Mesothelial cell of epicardium (in vitro differentiated cells): ENCODE results near the gene DPEP2NB. TPM values are rescaled to one million over a fixed set of nuclear protein-coding genes. Genes with fewer than 3 reads are reported as not detected.

Source experiments
- DNase-seq, 2 experiments: peaks; one replicate each; pipeline ENCODE4 v3.0.0; 2021; ENCODE audit warnings: low spot score in 2 of 2; ENCODE audit not compliant: unreplicated experiment in 2 of 2
- H3K27ac Mint-ChIP-seq: 2 replicates; pipeline ENCODE4 v1.8.0; 2021; ENCODE audit warnings: mixed read lengths
- H3K27me3 Mint-ChIP-seq: 2 replicates; pipeline ENCODE4 v1.8.0; 2021; ENCODE audit warnings: low read depth, mixed read lengths
- H3K36me3 Mint-ChIP-seq: 2 replicates; pipeline ENCODE4 v1.8.0; 2021; ENCODE audit warnings: mixed read lengths
- H3K4me1 Mint-ChIP-seq: 2 replicates; pipeline ENCODE4 v1.8.0; 2021; ENCODE audit warnings: mixed read lengths
- H3K4me3 Mint-ChIP-seq: 2 replicates; pipeline ENCODE4 v1.8.0; 2021; ENCODE audit warnings: mild to moderate bottlenecking, moderate library complexity, mixed read lengths
- H3K9me3 Mint-ChIP-seq: 2 replicates; pipeline ENCODE4 v1.8.0; 2021; ENCODE audit warnings: mixed read lengths
- total RNA-seq: library from RNA; stranded (reverse); gene quantifications from 3 replicates; pipeline ENCODE4 v1.2.1, GENCODE V29; 2021
- TF ChIP-seq, protein P1 (sequence below): fragments of 200-600 bp; sonication (generic); IDR thresholded peaks from one replicate; pipeline ENCODE4 v1.5.0; 2021; ENCODE audit warnings: antibody characterized with exemption; ENCODE audit not compliant: unreplicated experiment

DPEP2NB gene
- total RNA-seq, 1 donor from 2014 or later: not detected

DNA sequence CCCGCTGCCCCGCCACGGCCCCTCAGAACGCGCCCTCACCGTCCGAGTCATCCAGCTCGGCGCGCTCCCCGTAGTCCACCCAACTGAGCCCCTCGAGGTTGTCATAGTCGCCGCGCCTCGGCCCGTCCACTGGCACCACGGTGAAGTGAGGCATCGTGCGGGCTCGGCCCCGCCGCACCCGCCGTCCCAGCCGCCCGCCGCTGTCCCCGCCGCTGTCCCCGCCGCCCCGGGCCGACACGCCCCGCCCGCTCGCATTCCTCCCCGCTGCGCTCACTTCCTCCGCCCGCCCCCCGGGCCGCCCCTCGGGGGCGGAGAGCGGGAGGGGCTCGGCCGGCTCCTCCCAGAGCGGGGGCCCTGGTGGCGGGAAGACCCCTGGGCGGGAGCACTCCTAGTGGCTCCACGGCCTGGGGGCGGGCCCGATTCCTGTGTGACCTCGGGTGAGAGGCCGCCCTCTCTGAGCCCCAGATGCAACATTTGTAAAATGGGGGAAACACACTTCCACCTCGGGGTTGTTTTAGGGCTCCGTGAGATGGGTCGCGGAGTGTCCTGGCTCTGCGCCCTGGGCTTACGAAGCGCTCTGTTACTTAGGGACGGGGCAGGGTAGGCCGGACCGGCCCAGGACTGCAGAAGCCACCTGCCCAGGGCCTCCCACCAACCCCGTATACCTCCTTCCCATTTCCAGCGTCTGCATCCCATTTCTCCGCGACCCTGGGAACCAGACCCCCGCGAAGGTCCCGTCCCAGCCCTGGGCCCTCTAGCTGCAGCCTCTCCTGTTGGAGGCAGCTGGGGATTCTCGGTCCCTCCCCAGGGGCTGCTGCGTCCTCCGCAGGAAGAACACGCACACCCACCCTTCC, 47.1 kb downstream of the DPEP2NB start, which contains the start of gene SLC12A4:
Gene SLC12A4 (minus strand): TSS at position 238 of the 854 bp plus-strand sequence. CDS start 84 bp downstream, at position 154.
- TF ChIP-seq, protein P1, sequence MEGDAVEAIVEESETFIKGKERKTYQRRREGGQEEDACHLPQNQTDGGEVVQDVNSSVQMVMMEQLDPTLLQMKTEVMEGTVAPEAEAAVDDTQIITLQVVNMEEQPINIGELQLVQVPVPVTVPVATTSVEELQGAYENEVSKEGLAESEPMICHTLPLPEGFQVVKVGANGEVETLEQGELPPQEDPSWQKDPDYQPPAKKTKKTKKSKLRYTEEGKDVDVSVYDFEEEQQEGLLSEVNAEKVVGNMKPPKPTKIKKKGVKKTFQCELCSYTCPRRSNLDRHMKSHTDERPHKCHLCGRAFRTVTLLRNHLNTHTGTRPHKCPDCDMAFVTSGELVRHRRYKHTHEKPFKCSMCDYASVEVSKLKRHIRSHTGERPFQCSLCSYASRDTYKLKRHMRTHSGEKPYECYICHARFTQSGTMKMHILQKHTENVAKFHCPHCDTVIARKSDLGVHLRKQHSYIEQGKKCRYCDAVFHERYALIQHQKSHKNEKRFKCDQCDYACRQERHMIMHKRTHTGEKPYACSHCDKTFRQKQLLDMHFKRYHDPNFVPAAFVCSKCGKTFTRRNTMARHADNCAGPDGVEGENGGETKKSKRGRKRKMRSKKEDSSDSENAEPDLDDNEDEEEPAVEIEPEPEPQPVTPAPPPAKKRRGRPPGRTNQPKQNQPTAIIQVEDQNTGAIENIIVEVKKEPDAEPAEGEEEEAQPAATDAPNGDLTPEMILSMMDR: no peak
- H3K36me3 Mint-ChIP-seq: no peaks in the 10 kb centered on the region
- no peaks in the 10 kb centered on the region for H3K9me3 Mint-ChIP-seq
- peak within 1 kb of the TSS; percentile 100 for H3K27ac Mint-ChIP-seq
- DNase-seq: peak; percentile 78 to 87
- H3K27me3 Mint-ChIP-seq: no peaks in the 10 kb centered on the region
- H3K4me3 Mint-ChIP-seq: peak within 1 kb of the TSS; percentile 100
- peaks cover 39% of the 10 kb centered on the region for H3K4me1 Mint-ChIP-seq

DNA sequence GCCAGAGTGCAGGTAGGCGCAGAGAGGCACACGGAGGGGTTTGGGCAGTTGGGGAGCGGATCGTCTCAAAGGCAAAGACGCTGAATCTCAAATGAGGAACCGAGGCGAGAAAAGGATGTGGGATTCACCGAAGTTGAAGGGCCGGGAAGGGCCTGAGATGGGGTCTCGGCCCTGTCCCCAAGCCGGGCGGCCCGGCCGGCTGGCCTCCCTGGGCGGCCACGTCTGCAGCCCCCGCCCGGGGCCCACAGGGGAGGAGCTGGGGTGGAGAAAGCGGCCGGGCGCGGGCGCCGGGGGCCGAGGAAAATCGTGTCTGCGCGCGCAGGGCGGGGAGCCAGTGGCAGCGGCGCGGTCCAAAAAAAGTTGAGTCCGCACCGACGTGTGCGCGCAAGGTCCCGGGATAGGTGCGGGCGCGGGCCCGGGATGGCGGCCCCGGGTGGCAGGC, 47.7 kb downstream of the DPEP2NB start:
- DNase-seq: peak in 1 of 2 experiments; percentile 66
- H3K4me1 Mint-ChIP-seq: peaks cover 39% of the 10 kb centered on the region
- no peaks in the 10 kb centered on the region for H3K27me3 Mint-ChIP-seq
- TF ChIP-seq, protein P1: no peak
- peak overlapping the region; percentile 100 for H3K27ac Mint-ChIP-seq
- no peaks in the 10 kb centered on the region for H3K9me3 Mint-ChIP-seq
- peak overlapping the region; percentile 100 for H3K4me3 Mint-ChIP-seq
- H3K36me3 Mint-ChIP-seq: peaks cover under 1% of the 10 kb centered on the region

DNA sequence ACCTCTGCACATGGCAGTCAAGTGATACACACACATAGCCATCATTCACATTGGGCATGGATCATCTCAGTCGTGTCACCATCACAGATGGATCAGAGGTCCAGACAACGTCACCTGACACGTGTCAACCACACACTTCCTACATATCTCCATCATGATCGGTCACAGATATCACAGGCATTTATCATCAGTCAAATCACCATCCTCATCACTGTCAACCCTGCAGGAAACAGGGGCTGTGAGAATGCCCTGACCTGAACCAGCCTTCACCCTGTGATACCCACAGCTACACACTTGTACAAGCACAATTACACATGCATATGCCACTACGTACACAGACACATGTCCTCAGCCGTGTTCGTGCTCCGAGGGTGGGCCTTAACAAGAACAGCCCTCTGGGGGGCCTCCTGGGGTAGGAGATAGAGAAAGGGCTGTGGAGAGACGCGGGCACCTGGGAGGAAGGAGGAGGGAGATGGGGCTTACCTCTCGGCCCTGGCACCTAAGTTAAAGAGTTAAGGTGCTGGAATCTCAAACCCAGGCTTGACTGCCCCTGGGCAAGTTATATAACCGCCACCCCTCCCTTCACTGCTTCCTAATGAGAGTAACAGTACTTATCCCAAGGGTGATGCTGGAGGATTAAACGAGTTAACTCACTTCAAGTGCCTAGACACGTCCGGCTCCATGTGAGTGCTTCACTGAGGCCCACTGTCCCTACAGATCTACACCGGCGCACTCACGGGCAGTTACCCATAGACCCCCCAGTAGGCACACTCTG, 48.3 kb downstream of the DPEP2NB start:
- Mint-ChIP-seq H3K36me3 (peaks cover 4% of the 10 kb centered on the region), H3K4me1 (peaks cover 39% of the 10 kb centered on the region), H3K27me3 (no peaks in the 10 kb centered on the region), H3K4me3 (peak overlapping the region; percentile 100), H3K27ac (peak overlapping the region; percentile 100), H3K9me3 (no peaks in the 10 kb centered on the region)
- no peak for DNase-seq
- TF ChIP-seq, protein P1: no peak

DNA sequence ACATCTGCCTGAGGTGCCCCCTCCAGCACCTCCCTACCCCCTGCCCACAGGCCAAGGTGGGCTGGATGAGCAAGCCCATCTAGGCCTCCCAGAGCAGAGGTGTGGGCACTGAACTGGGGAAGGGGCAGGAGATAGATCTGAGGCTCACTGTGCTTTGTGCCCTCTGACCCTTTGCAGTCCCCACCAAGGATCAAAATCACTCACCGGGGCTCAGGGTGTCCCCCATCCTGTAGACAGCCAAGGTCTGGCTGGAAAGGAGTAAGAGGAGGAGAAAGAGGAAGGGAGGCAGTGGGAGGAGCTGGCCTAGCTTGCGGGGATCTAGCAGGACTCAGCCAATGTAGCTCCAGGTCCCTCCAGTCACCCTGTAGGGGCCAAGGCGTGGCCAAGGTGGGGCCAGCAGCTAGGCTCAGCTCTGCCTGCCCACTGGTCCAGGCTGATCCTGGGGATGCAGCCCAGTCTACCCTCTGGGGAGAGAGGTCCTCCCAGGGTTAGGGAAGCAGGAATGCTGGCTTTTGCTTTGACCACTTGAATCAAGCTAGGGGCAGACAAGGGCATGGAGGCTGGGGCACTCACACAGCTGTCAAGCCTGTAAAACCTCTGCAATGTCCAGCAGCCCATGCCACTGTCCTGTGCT, 49.0 kb downstream of the DPEP2NB start:
- peak overlapping the region; percentile 100 for H3K27ac Mint-ChIP-seq
- TF ChIP-seq, protein P1: no peak
- no peaks in the 10 kb centered on the region for H3K27me3 Mint-ChIP-seq
- H3K4me1 Mint-ChIP-seq: peaks cover 39% of the 10 kb centered on the region
- peaks cover 10% of the 10 kb centered on the region for H3K36me3 Mint-ChIP-seq
- DNase-seq: no peak
- H3K9me3 Mint-ChIP-seq: no peaks in the 10 kb centered on the region
- peak overlapping the region; percentile 100 for H3K4me3 Mint-ChIP-seq
